Naive thymus-derived CD8-positive, alpha-beta T cell (primary cell): Measurements from ENCODE around the gene SLC25A30. TPM values are rescaled to one million over a fixed set of nuclear protein-coding genes. Genes with fewer than 3 reads are reported as not detected.
"Not testable (repeated sequence)": the region's sequence is repeated elsewhere in the genome, so short reads cannot be mapped to it uniquely, and the experiment has no call there.

Source experiments
- ATAC-seq, 2 donors: fragments of 150-1000 bp; cut with Tn5 transposase in 1 of 2; sonication (Bioruptor Pico), chemical (Tn5 transposase) in 1 of 2; 1 replicate in 1 of 2; 2 replicates in 1 of 2; pipeline ENCODE4 v1.10.0; 2021; ENCODE audit warnings: mild to moderate bottlenecking in 2 of 2, moderate library complexity in 2 of 2
- POLR2A ChIA-PET: fragments of 350-600 bp; sonication (Branson Sonifier 250); formaldehyde crosslinking; loops from one replicate; lab custom pipeline; 2021; ENCODE audit warnings: antibody characterized with exemption; lab: Charles Lee
- DNase-seq, 10 donors: peaks; one replicate each; pipeline versions ENCODE4 v3.0.0 to v3.0.0-alpha.2; 2020 to 2022
- H3K27ac Mint-ChIP-seq, 10 donors: one replicate each; pipeline ENCODE4 v1.8.0; 2020 to 2022; ENCODE audit warnings: mild to moderate bottlenecking in 10 of 10, mixed read lengths in 10 of 10, moderate library complexity in 4 of 10, inconsistent platforms in 1 of 10
- H3K27me3 Mint-ChIP-seq, 5 donors: one replicate each; pipeline ENCODE4 v1.8.0; 2021 to 2022; ENCODE audit warnings: mixed read lengths in 5 of 5
- H3K36me3 Mint-ChIP-seq, 3 donors: one replicate each; pipeline ENCODE4 v1.8.0; 2020 to 2022; ENCODE audit warnings: mixed read lengths in 3 of 3, mild to moderate bottlenecking in 2 of 3, inconsistent platforms in 1 of 3
- H3K4me1 Mint-ChIP-seq, 4 donors: one replicate each; pipeline ENCODE4 v1.8.0; 2021 to 2022; ENCODE audit warnings: mixed read lengths in 4 of 4
- H3K4me3 Mint-ChIP-seq, 10 donors: one replicate each; pipeline ENCODE4 v1.8.0; 2020 to 2022; ENCODE audit warnings: mild to moderate bottlenecking in 10 of 10, mixed read lengths in 10 of 10, moderate library complexity in 6 of 10, inconsistent platforms in 1 of 10
- H3K9me3 Mint-ChIP-seq, 9 donors: one replicate each; pipeline ENCODE4 v1.8.0; 2020 to 2022; ENCODE audit warnings: mixed read lengths in 9 of 9, mild to moderate bottlenecking in 3 of 9, inconsistent platforms in 1 of 9, moderate library complexity in 1 of 9
- polyA plus RNA-seq, 3 donors: library from polyadenylated mRNA; unstranded; fragments of 300-500 nt; fragmentation: Illumina TruSeq; gene quantifications; one replicate each; pipeline ENCODE4 v1.2.3, GENCODE V29; 2021
- total RNA-seq, 8 experiments: library from RNA in 2 of 8; stranded (reverse) in 2 of 8; gene quantifications; one replicate each; pipeline ENCODE4 v1.2.3 and lab custom pipeline; 2021 to 2026

Gene SLC25A30
- total and polyA plus RNA-seq, 5 experiments from 2014 or later, result 1.2 to 25.8 (median 1.9) TPM

- no peaks in the 10 kb centered on the region for H3K9me3 Mint-ChIP-seq
- no peaks in the 10 kb centered on the region for H3K36me3 Mint-ChIP-seq
- peaks cover 0 to 11% (median 7%) of the 10 kb centered on the region in 4 donors for H3K4me1 Mint-ChIP-seq
- no peak overlapping the region for H3K4me3 Mint-ChIP-seq
- ATAC-seq, result no peak
- no peak overlapping the region for H3K27ac Mint-ChIP-seq
- POLR2A ChIA-PET, result no interaction called here
- H3K27me3 Mint-ChIP-seq, result peaks cover 0 to 8% (median 0%) of the 10 kb centered on the region in 5 donors
- no peak for DNase-seq
Measured at GRCh38 chr13:45445053-45445452, 26.9 kb upstream of the SLC25A30 start.

DNA sequence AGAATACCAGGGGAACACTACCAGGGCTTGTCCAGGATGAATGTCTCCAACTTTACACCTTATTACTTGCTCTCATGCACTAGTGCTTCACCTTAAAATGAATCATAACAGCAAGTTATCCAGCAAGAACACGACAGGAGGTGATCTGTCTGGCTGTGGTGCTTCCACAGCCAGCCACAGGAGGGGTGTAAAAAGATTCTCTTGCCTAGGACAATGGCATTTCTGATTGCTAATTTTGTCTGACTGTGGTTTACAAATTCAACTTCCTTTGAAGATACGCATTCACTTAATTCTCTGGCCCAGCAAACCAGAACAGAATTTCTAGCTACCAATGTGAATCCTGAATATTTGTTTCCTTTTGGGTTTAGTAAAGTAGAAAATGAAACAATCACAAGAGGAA is 23.5 kb upstream of the SLC25A30 start:
- DNase-seq (no peak), ATAC-seq (no peak)
- POLR2A ChIA-PET, result no interaction called here

DNA sequence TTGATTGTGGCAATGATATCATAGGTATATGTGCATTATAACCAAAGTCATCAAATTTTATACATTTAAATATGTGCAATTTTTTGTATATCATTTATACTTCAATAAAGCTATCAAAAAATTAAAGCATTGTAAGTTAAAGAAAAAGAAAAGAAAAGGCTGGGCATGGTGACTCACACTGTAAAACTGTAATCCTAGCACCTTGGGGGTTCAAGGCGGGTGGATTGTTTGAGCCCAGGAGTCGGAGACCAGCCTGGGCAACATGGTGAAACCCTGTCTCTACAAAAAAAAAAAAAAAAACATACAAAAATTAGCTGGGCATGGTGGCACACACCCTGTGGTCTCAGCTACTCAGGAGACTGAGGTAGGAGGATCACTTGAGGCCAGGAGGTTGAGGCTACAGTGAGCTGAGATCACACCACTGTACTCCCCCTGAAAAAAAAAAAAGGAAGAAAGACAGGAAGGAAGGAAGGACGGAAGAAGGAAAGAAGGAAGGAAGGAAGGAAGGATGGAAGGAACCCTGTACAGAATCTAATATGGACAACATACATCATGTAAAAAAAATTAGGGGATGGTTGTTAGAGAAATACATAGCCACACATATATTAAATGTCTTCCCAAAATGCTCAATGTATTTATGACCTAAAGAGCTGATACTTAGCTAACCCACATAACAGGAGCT is 21.7 kb upstream of the SLC25A30 start:
- DNase-seq (no peak), ATAC-seq (no peak)
- Mint-ChIP-seq H3K36me3 (no peaks in the 10 kb centered on the region), H3K9me3 (no peaks in the 10 kb centered on the region), H3K4me3 (no peak overlapping the region), H3K4me1 (peaks cover 0 to 11% (median 7%) of the 10 kb centered on the region in 4 donors), H3K27me3 (no peaks in the 10 kb centered on the region), H3K27ac (peak overlapping the region in 1 of 10 donors; percentile 61)
- POLR2A ChIA-PET, result interaction anchor here (0.7 kb wide), 1 partner anchor 23 kb away, joined by 5 read pairs; no protein-coding TSS in a partner anchor

More for the DNA sequence above, 23.5 kb upstream of the SLC25A30 start:
- Mint-ChIP-seq H3K36me3 (no peaks in the 10 kb centered on the region), H3K4me3 (no peak overlapping the region), H3K9me3 (no peaks in the 10 kb centered on the region), H3K27me3 (no peaks in the 10 kb centered on the region), H3K27ac (peak overlapping the region in 2 of 10 donors; percentile 21 to 53), H3K4me1 (peaks cover 0 to 11% (median 7%) of the 10 kb centered on the region in 4 donors)

DNA sequence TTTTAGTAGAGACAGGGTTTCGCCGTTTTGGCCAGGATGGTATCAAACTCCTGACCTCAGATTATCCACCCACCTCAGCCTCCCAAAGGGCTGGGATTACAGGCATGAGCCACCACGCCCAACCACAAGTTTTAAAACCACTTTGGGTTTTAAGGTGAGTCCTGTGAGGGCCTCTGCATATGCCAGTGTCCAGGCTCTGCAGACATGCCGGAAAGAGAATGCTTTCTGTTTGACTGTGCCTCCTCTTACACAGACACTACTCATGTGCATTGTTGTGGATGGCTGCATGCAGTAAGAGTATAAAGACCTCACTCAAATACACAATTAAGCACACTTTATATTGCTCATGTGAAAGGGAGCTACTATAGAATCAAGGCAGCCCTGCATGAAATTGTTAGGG is 20.8 kb upstream of the SLC25A30 start:
- POLR2A ChIA-PET, result no interaction called here
- no peak for ATAC-seq
- H3K4me3 Mint-ChIP-seq, result no peak overlapping the region

DNA sequence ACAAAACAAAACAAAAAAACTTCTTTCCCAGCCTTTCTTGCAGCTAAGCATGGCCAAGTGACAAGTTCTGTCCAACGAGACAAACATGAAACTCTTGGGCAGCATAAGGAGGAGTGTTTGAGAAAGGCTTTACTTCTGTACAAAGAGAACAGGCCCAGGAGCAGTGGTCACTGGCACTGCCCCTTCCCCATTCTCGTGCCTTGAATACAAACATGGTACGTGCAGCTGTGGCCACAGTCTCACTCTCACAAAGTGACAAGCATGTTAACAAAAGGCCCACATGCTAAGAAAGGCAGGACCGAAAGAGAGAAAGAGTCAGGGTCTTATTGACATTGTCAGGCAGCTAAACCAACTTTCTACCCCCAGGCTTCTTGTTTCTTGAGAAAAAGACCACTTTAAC is 19.8 kb upstream of the SLC25A30 start:
- H3K4me1 Mint-ChIP-seq, result peaks cover 0 to 11% (median 7%) of the 10 kb centered on the region in 4 donors
- H3K9me3 Mint-ChIP-seq, result no peaks in the 10 kb centered on the region
- no peak for ATAC-seq
- no peaks in the 10 kb centered on the region for H3K36me3 Mint-ChIP-seq
- no peak for DNase-seq
- POLR2A ChIA-PET, result no interaction called here
- no peak overlapping the region for H3K4me3 Mint-ChIP-seq
- no peaks in the 10 kb centered on the region for H3K27me3 Mint-ChIP-seq
- peak overlapping the region in 1 of 10 donors; percentile 39 for H3K27ac Mint-ChIP-seq

More for the DNA sequence above, 20.8 kb upstream of the SLC25A30 start:
- no peaks in the 10 kb centered on the region for H3K27me3 Mint-ChIP-seq
- peak overlapping the region in 1 of 10 donors; percentile 65 for H3K27ac Mint-ChIP-seq
- no peaks in the 10 kb centered on the region for H3K9me3 Mint-ChIP-seq
- peaks cover 0 to 11% (median 7%) of the 10 kb centered on the region in 4 donors for H3K4me1 Mint-ChIP-seq
- DNase-seq, result no peak
- H3K36me3 Mint-ChIP-seq, result no peaks in the 10 kb centered on the region

DNA sequence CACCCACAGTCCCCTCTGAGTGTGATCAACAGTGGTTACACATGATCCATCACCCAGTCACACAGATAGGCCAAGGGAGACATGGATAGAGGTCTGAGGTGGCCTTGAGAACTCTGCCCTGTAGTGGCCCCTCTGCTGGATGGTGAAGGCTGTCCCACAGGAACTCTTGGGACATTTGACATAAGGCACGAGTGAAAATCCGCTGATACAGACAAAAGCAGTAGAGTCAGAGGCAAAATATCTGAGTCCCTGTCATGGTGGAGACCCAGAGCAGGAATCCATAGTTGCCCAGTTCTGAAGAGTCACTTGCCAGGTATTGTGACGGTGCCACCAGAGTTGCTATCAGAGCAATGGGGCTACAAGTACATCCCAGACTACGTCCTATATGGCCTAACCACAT is 18.8 kb upstream of the SLC25A30 start:
- POLR2A ChIA-PET, result no interaction called here
- no peak overlapping the region for H3K4me3 Mint-ChIP-seq
- DNase-seq (no peak), ATAC-seq (no peak)
- H3K9me3 Mint-ChIP-seq, result no peaks in the 10 kb centered on the region
- no peaks in the 10 kb centered on the region for H3K36me3 Mint-ChIP-seq
- peaks cover 0 to 9% (median 4%) of the 10 kb centered on the region in 4 donors for H3K4me1 Mint-ChIP-seq
- no peaks in the 10 kb centered on the region for H3K27me3 Mint-ChIP-seq
- H3K27ac Mint-ChIP-seq, result no peak overlapping the region

GRCh38 chr13:45436332-45436731 is 18.2 kb upstream of the SLC25A30 start:
- DNase-seq (no peak), ATAC-seq (no peak)
- POLR2A ChIA-PET, result no interaction called here
- no peak overlapping the region for H3K4me3 Mint-ChIP-seq
- H3K36me3 Mint-ChIP-seq, result no peaks in the 10 kb centered on the region
- H3K4me1 Mint-ChIP-seq, result peaks cover 0 to 2% (median 0%) of the 10 kb centered on the region in 4 donors
- H3K27me3 Mint-ChIP-seq, result no peaks in the 10 kb centered on the region
- H3K27ac Mint-ChIP-seq, result no peak overlapping the region
- H3K9me3 Mint-ChIP-seq, result no peaks in the 10 kb centered on the region

DNA sequence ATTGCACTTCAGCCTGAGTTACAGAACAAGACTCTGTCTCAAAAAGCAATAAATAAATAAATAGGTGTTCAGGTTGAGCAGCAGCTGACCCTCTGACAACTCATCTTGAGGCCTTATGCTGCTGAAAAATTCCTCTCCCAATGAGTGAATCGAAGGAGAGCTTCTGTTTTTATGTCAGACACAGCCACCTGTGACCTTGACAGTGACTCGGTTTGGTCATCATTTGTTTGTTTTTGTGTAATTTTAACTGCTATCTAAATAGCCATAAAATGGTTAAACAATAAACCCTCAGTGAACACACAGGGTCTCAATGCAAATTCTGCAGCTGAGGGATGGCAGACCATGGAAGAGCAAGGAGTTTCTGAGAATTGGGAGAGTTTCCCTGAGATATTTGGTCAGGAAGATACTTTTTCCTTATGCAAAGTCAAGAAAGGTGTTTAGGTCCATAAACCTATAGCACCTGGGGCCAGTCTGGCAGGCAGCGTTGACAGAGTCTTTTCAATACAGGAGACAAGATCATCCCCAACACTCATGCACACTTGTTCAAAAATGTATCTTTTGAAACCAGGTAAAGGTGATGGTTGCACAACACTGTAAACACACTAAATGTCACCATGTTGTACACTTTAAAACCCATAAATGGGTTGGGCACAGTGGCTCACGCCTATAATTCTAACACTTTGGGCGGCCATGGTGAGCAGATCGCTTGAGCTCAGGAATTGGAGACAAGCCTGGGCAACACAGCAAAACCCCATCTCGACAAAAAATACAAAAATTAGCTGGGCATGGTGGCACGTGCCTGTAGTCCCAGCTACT is 16.6 kb upstream of the SLC25A30 start:
- Mint-ChIP-seq H3K27ac (no peak overlapping the region), H3K4me3 (no peak overlapping the region), H3K36me3 (no peaks in the 10 kb centered on the region), H3K4me1 (no peaks in the 10 kb centered on the region), H3K9me3 (no peaks in the 10 kb centered on the region), H3K27me3 (no peaks in the 10 kb centered on the region)
- POLR2A ChIA-PET, result no interaction called here
- no peak for ATAC-seq
- no peak for DNase-seq

DNA sequence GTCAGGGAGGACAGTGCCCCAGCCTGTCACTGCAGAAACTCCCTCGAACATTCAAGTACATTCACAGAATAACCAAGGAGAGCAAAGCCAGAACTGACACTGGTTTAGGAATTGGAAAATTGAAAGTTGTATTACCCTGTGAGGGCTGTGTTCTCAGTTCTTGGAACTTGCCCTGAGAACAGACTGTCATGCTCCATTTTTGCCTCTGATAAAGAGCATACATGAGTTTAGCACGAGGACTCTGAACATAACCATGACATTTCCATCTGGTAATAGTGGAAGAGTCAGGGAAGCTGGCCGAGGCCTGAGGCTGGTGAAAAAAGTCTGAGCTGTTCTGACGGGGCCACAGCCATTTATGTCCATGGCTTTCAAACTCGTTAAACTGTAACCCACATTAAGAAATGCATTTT is 15.2 kb upstream of the SLC25A30 start:
- H3K27me3 Mint-ChIP-seq, result no peaks in the 10 kb centered on the region
- POLR2A ChIA-PET, result no interaction called here
- ATAC-seq (no peak), DNase-seq (no peak)
- no peak overlapping the region for H3K4me3 Mint-ChIP-seq
- H3K4me1 Mint-ChIP-seq, result no peaks in the 10 kb centered on the region
- H3K27ac Mint-ChIP-seq, result no peak overlapping the region
- H3K36me3 Mint-ChIP-seq, result no peaks in the 10 kb centered on the region
- H3K9me3 Mint-ChIP-seq, result no peaks in the 10 kb centered on the region

DNA sequence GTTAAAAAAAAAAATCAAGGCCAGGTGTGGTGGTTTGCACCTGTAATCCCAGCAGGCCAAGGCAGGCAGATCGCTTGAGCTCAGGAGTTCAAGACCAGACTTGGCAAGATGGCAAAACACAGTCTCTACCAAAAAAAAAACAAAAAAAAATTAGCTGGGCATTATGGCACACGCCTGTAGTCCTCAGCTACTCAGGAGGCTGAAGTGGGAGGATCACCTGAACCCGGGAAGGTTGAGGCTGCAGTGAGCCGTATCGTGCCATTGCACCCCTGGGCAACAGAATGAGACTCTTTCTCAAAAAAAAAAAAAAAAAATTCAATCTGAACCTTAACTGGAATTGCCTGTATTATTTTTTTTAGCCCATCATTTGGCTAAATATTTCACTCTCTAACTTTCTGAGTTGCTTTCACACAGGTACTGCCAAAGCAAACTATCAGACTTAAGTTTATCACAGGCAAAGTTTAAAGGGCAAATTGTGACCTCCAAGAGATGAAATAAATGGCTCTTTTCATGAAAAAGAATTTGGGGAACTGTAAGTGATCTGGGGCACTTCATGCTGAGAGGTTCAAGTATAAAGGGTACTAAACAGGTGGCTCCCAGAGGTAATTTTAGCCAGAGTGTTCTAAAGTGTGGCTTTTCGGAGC is 14.7 kb upstream of the SLC25A30 start:
- no peaks in the 10 kb centered on the region for H3K36me3 Mint-ChIP-seq
- POLR2A ChIA-PET, result interaction anchor here (0.7 kb wide), 1 partner anchor 21 kb away, joined by 5 read pairs; no protein-coding TSS in a partner anchor
- no peaks in the 10 kb centered on the region for H3K4me1 Mint-ChIP-seq
- H3K9me3 Mint-ChIP-seq, result no peaks in the 10 kb centered on the region
- no peak overlapping the region for H3K4me3 Mint-ChIP-seq
- no peak for DNase-seq
- H3K27ac Mint-ChIP-seq, result no peak overlapping the region
- no peak for ATAC-seq
- H3K27me3 Mint-ChIP-seq, result no peaks in the 10 kb centered on the region

- H3K27me3 Mint-ChIP-seq, H3K9me3 Mint-ChIP-seq, H3K4me3 Mint-ChIP-seq, POLR2A ChIA-PET, H3K36me3 Mint-ChIP-seq, H3K27ac Mint-ChIP-seq, H3K4me1 Mint-ChIP-seq: not testable (repeated sequence)
- peak; percentile 29 to 63 for ATAC-seq
- DNase-seq, result peak in 2 of 10 donors; percentile 26 to 39
Measured at GRCh38 chr13:45426056-45426841, 8.1 kb upstream of the SLC25A30 start.

DNA sequence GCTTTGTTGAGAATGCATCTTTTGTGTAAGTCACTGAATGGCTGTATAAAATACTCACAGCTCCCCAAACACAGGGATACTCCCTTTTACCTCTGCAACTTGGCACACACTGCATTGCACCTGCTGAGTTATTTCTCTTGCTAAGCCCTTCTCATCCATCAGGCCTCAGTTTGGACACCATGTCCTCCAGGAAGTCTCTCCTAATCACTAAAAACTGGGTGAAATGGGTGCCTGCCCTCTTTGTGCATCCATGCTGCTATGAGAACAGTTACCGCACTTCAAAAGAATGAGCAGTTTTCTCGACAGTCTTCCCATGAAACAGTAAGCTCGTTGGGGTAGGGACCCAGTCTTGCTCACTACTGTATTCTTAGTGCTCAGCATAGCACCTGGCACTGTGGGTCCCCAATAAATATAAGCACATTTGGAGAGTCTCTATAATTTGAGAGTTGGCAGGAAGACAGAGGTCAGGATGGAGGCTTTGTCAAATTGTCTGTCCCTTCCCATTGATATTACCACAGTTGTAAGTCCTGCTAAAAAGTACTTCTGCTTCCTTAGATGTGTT is 4.6 kb upstream of the SLC25A30 start:
- Mint-ChIP-seq H3K36me3 (no peaks in the 10 kb centered on the region), H3K4me1 (peaks cover 5 to 7% (median 6%) of the 10 kb centered on the region in 4 donors), H3K4me3 (no peak overlapping the region), H3K9me3 (no peaks in the 10 kb centered on the region), H3K27ac (peak overlapping the region in 5 of 10 donors; percentile 8 to 61 (median 42)), H3K27me3 (no peaks in the 10 kb centered on the region)
- ATAC-seq, result no peak
- peak in 2 of 10 donors; percentile 25 to 36 for DNase-seq
- POLR2A ChIA-PET, result no interaction called here
